GM19397 (cell line): ENCODE results near the gene TSPAN9.

Experiments
- ATAC-seq: cut with Tn5 transposase; IDR thresholded peaks from one replicate; pipeline ENCODE4 v1.9.1; 2021; ENCODE audit warnings: mild to moderate bottlenecking, moderate library complexity; ENCODE audit not compliant: unreplicated experiment

The TSPAN9 gene

DNA sequence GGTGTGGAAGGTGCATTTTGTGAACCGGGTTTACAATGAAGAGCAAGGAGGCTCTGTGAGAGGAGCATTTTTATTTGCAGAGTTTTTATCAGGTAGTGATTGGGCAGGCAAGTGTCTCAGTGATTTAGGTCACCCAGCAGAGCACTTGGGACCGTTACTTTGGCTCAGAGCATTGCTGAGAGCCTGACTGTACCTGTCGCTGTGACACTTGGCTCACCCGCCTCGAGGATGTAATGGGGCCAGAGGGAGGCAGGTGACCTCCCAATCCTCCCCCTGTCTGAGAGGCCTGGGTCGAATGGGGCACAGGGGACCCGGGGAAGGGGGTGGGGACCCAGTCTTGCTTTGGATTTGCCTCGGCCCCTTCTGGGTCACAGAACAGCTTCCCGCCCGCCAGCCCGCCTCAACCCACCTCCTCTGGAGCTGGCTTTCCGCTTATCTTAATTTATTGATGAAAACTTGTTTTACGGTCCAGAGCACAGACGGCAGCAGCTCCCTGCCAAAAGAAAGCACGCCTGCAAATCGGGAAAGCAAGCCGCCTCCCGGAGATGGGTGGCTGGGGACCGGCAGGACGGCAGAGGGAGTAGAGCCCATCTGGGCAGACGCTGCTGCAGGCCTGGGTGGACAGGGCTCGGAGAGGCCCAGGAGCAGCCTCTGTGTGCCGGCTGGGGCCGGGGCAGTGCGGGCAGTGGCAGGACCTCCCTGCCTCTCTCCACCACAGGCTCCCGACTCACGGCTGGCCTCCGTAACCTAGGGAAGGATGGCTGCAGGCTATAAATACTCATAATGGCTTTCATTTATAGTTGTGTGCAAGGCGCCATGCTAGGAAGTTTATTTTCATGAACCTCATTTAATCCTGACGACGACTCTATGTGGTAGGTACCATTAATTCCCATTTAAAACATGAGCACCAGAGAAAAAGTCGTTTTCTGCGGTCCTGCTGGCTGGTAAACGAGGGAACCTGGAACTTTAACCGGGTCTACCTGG, 187.1 kb downstream of the TSPAN9 start:
- ATAC-seq = no peak

DNA sequence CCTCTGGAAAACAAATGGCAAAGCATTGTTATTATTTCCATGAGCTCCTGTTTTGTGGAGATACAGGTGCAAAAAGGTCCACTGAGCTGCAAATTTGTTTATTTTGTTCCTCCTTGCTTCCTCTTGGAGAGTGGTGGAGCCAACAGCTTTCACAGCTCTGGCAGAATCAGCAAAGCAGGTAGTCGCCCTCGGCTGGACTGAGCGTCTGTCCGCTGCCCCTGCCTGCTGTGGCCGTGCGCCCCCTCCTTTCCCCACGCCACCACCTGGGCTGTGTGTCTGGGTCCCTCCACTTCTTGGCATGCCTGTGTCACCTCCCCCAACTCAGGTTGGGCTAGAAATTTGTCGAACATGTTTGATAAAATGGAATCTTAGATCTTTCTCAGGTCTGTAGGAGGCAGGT, 188.2 kb downstream of the TSPAN9 start:
- no peak for ATAC-seq

DNA sequence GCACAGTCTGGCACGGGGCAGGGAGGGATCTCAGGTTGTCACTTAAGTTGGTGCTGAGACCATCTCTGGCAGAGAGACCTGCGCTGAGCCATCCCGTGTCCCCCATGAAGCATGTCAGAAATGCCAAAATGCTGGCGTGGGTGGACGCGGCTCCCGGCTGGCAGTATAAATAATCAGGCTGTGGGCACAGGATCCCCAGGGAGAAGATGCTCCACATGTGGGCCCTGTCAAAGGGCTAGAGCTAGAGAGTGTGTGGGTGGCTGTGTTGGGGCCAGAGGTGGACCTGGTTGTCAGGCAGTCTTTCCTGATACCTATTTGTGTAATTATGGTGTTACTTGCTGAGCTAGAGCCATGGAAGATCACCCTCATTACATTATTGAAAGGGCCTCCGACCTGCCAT, 189.5 kb downstream of the TSPAN9 start:
- no peak for ATAC-seq

DNA sequence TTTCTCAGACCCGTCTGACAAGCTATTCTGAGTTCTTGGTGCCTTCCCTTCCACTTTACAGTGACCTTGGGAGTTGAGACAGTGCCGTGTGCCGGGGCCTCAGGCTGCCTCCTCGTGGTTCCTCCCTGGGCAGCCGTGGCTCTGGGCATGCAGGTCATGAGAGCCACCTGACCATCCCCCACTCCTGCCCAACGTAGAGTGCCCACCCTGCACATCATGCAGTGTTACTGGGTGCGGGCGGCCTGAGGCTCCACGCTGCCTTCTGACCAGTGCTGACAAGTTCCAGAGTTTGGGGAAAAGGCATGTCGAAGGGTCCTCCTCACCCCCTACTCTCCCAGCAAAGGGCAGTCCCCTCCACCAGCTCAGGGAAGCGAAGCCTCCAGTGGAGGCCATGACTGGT, 190.5 kb downstream of the TSPAN9 start:
- ATAC-seq = no peak

DNA sequence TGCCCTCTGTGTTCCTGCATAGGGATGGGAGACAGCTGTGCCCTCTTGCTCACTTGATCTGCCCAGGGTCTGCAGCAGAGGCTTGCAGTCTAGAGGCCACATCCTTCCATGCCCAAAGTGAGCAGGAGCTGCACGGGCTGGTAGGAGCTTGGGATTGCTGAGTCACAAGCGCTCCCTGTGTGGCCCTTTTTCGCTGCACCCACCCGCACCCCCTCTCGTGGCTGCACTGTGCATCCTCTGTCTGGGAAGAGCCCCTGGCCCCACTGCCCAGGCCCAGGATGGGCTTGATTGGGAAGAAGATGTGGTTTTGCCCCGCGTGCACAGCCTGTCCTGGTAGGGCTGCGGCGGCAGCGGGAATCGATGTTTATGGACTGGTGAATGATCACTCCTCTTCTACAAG, 192.4 kb downstream of the TSPAN9 start:
- no peak for ATAC-seq

DNA sequence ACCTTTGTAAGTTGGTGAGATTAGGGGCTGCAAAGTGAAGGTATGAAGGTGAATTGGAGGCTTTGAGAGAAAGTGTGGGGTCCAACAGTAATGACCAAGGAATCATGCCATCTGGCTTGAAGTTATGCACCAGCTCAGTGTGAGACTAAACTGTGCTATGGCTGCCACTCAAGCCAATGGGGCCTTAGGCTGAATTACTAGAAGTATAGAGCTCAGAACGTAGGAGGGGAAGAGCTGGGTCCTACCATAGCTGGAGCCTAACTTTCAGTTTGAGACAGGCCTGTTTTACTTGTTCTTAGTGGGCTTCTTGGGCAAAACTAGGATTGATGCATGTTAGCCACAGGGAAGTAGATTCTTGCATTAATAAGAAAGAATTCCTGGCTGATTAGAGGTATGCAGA, 194.0 kb downstream of the TSPAN9 start:
- no peak for ATAC-seq

DNA sequence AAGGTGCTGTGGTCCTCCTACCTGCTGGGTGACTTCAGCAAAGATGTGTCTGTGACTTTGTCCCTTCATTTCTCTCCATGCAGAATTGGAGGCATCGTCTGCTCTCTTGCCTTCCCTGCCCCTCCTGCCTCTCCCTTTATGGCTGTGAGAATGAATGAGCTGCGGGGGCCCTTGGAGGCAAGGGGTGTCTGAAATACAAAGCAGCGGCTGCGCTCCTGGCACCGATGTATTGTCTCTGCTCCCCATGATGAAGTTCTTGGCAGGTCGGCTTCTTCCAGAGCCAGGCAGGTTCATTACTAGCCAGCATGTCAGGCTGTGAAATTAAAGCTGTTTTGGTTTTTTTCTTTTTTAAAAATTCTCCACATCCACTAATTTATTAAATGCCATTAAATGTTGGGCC, 194.5 kb downstream of the TSPAN9 start:
- no peak for ATAC-seq

DNA sequence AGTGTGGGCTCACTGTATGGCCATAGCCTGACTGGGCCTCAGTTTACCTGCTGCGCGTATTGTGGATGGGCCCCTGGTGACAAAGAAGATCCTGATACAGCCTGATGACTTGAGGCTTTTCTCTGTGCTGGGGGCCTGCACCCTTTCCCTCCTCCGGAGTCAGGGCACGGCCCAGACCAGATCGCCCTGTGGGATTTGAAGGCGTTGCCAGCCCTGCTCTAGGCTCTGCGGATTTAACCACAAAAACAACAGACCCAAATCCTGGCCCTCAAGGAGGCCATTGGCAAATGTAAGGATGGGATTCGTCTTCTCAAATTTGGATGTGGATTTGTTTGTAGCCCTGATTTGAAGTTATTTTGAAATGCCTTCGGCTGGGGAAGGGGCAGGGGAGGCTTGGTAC, 195.8 kb downstream of the TSPAN9 start:
- ATAC-seq = no peak

DNA sequence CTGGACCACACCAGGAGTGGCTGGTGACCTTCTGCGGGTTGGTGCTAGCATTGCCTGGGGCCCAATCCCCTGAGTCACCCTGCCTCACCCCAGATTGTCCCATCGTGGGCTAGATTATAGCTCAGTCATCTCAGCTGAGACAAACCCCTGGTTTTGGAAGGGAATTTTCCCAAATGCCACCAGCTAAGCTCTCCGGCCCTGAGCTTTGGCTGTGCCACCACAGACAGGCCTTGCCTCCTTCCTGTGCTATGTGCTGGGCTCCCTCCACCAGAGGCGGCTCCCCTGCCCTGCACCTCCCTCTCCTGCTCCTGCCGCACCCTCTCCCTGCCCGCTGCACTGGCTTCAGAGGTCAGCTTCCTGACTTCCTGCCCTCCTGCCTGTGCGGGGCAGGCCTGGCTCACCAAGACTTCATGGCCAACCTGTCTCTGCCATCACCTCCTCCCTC, 196.3 kb downstream of the TSPAN9 start:
- no peak for ATAC-seq

DNA sequence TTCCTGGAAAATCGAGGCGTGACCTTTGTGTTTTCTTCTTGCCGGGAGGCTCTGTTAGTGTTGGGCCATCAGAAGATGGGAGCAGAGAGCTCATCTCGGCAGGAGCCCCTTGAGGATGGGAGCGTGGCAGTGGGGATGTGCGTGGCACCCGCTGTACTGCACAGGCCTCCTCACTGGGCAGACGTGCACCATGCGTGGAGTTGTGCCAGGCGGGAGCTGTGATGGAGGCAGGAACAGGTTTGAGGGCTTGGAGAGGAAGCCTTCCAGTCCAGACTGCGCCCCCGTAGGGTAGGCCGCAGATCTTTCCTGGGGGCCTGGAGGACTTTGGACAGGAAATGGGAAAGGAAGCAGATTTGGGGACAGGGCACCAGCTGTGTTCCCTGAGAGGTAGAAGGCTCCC, 197.5 kb downstream of the TSPAN9 start:
- no peak for ATAC-seq

DNA sequence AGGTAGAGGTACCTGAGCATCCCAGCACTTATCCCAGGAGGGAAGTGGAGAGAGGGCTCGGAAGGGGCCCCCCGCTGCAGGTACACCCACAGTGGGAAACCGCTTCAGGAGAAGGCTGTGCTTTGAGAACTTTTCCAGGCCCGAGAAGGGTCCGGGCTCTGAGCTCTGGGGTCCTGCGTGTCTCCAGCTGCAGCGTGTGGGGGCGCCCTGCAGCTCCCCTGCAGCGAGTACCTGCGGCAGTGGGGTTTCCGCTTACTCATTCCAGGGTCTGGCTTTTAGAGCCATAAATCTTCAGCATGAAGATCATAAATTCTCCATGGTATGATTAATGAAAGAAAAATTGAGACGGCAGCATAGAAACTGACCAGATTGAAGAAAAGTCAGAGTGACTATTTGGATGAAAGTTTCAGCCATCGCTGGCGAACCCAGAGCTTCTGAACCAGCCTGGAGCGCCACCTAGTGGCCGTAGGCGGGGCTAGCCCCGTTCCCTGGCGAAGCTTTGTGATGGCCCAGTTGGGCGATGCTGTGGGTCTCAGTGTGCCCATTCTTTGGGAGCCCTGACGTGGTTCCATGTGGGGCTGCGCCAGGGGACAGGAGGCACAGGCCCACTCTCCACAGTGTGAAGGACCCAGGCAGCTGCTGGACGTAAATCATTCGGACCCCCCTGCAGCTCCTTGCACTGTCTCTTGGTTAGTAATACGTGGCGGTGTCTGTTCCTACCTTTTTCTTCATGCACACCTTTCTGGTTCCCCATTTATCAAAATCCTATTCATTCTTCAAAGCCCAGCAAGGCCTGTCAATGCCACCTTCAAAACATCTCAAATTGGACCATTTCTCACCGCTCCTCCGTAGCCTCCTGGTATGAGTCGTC, 198.2 kb downstream of the TSPAN9 start:
- no peak for ATAC-seq

DNA sequence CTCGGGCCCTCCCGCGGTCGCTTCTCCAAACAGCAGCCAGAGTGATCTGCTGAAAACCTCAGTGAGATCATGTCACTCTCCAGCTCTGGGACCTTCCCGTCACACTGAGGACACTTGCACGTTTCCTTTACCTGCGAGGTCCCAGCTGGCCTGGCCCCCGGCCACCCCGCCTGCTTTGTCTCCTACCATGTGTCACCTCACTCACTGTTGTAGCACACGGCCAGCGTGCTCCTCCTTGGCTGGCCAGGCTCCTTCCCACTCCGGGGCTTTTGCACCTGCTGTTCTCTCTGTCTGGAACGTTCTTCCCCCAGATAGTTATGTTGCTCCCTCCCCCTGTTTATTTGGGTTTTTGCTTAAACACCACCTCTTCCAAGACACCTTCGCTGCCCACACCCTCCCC, 199.0 kb downstream of the TSPAN9 start:
- no peak for ATAC-seq

DNA sequence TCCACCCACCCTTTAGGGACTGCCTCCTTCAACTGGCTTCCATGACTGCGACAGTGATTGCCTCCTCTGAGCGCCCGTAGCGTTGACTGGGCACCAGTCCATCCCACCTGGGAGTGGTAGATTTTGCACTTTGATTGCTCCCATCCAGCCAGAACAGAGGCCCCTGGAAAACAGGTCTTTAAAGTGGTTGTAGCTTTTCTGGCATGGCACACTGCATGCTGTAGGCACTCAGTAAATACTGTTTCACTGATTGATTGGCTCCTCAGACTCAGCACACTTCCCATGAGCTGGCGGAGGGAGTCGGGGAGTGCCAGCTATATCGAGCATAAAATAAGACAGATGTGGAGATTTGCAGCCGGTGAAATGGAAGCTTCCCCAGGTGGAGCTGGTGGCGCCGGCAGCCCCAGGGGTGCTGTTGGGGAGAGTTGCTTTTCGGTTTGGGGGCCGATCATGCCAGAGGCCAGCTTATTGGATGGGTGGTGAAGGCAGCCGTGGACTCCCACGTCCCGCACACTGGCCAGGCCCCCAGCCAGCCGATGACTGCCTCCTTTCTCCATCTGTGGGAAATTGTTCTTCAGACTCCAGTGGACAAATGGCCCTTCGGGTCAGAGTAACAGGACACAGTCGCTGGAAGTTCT, 200.2 kb downstream of the TSPAN9 start:
- no peak for ATAC-seq

DNA sequence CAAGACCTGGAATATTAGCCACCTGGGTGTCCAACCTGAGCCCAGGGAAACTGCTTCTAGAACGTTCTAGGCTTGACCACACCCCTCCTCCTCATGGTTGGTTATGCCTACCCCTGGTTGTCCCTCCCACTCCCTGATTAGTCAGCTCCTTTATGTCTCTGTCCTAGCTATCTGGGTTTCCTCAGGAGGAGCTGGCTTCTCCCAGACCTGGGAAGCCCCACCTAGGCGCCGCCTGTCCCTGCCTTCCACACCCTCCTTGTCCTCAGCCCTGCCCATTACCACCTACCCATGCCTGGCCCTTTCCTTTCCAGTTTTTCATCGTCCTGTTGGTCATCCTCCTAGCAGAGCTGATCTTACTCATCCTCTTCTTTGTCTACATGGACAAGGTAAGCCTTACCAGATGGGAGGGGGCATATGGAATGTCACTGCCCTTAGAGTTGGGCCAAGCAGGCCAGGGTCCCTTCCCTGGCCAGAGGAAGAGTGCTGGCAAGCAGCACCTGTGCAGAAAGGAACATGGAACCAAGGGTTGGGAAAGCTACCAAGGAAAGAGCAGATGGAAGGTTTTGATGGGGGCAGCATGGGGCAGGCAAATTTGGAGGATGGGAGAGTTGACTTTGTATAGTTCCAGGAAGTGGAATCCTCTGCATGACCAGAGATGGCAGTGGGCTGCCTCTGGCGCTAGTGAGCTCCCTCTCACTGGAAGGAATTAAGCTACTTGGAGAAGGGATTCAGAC, 201.7 kb downstream of the TSPAN9 start:
- no peak for ATAC-seq

DNA sequence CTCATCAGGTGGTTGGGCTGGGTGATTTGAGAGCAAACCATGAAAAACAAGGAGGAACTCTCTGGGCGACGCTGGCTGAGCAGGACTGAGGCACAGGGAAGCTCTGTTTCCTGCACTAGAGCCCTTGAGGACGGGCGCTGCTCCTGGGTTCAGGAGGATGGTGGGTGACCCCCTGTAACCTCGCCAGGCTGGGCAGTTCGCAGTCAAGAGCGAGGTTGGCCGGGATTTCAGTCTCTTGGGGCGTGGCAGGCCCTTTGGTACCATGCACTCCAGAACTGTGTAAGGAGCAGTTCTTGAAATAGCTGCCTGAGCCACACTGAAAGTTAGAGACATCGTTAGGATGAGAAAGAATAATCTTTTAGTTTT, 202.2 kb downstream of the TSPAN9 start:
- ATAC-seq = no peak

DNA sequence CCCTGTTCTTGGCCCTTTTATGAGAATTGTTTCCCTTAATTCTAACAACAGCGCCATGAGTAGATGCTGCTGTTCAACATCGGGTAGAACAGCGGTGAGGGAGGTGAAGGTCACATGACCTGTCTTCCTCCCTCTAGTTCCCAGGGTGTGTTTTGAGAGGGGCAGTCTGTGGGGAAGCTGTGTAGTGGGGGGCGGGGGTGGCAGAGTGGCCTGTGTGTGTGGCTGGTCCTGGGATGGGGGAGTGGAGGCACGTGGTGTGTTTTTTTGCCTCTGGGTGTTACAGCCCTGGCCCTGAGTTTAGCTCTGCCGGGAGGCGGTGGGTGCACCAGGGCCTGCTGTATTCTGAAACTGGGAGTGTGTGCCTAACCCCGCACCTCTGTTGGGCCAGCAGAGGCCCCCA, 202.7 kb downstream of the TSPAN9 start:
- no peak for ATAC-seq

DNA sequence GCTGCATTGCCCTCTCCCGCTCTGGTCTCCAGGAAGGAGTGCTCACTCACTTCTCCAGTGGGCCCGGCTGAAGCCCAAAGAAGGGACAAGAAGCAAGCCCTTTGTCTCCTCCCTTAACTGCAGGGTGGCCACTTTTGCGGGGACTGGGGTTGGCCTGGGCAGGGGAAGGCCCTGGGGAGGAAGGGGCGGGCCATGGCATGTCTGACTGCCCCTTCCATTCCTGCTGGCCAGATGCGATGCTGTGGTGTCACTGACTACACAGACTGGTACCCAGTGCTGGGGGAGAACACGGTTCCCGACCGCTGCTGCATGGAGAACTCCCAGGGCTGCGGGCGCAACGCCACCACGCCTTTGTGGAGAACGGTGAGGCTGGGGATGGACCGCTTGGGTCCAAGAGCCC, 203.8 kb downstream of the TSPAN9 start:
- no peak for ATAC-seq

DNA sequence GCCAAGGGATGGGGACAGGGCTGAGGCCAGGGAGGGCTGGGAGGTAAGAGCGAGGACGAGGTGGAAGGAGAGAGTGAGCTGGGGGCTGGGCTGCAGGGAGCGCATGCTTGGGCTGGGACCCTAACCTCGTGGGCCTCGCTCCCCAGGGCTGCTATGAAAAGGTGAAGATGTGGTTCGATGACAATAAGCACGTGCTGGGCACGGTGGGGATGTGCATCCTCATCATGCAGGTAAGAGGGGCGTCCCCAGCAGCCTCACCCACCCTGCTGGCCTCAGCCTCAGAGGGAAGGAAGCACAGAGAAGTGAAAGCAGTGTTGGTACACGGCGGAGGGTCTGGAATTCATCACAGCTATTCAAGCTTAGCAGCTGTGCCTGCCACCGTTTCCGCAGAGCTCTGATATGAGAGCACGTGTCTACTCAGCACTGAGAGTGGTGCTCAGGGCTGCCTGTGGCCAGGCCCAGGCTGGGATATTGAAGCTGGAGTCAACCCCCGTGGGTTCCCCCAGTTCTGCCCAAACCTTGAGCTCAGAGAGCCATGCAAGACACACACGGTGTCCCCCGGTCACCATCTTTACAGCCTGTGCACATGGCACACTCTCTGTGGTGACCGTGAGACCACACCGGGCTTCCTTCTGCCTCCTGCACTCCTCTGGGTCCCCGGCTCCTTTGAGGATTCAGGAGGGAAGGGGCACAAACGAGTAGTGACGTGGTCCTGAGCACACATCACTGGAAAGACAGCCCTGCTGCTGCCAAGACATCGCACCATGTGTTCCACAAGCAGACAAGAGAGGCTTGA, 204.6 kb downstream of the TSPAN9 start:
- ATAC-seq = no peak

DNA sequence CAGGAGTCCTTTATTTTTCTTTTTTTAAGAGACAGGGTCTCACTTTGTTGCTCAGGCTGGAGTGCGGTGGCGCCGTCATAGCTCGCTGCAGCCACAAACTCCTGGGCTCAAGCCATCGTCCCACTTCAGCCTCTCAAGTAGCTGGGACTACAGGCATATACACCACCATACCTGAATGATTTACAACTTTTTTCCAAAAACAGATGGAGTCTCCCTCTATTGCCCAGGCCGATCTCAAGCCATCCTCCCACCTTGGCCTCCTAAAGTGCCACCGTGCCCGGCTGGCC, 205.1 kb downstream of the TSPAN9 start:
- ATAC-seq = no peak

DNA sequence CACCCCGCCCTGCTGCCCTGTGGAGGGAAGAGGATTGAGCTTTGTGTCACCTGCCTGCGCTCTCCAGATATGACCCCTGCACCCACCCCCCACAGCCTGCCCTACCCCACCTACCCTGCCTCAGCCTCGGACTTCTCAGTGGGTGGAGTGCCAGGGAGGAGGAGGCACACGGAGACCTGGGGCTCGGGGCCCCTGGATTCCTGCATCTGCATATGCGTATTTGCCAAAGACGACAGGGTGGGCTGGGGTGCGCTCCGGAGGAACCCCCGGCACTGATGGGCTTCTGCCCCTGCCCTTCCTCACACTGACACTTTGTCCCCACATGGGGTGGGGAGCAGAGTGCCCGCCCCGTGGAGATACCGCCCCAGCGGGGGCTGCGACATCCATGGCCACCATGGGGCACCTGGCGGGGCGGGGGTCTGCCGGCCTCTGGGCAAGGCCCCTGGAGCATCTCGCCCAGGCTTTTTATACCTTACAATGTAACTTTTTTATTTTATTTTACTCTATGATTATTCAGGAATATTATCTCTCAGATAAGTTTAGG, 206.0 kb downstream of the TSPAN9 start:
- no peak for ATAC-seq
